OCI-LY3 (cell line): ENCODE results near the gene SMURF2.

Experiments used
- H2AFZ ChIP-seq: fragments of 200-600, 300-600 bp; shearing (Covaris generic); 2 replicates; pipeline ENCODE4 v1.6.0; 2014; ENCODE audit warnings: antibody characterized with exemption, low read depth, low read length
- H3K27ac ChIP-seq: fragments of 200-600, 300-600 bp; sonication (generic); 2 replicates; pipeline ENCODE4 v1.5.1; 2014; ENCODE audit warnings: mild to moderate bottlenecking, low read length, moderate library complexity, mixed read lengths
- H3K27me3 ChIP-seq: fragments of 200-600, 300-600 bp; sonication (generic); 2 replicates; pipeline ENCODE4 v1.6.1; 2014; ENCODE audit warnings: low read depth, low read length, mixed read lengths
- H3K36me3 ChIP-seq: fragments of 200-600, 300-600 bp; sonication (generic); replicated peaks from 2 replicates; pipeline ENCODE3; 2014; ENCODE audit warnings: low read depth, low read length, mixed read lengths
- H3K4me1 ChIP-seq: fragments of 300-600, 200-600 bp; sonication (generic); 2 replicates; pipeline ENCODE4 v1.6.1; 2014; ENCODE audit warnings: low read length, mixed read lengths
- H3K4me2 ChIP-seq: fragments of 200-600, 300-600 bp; sonication (generic); 2 replicates; pipeline ENCODE4 v1.6.1; 2014; ENCODE audit warnings: low read length, mixed read lengths
- H3K4me3 ChIP-seq: fragments of 300-600, 200-600 bp; sonication (generic); 2 replicates; pipeline ENCODE4 v1.5.1; 2014; ENCODE audit warnings: antibody characterized with exemption, mild to moderate bottlenecking, low read length, moderate library complexity
- H3K79me2 ChIP-seq: fragments of 300-600, 200-600 bp; shearing (Covaris generic); 2 replicates; pipeline ENCODE4 v1.6.1; 2014; ENCODE audit warnings: mild to moderate bottlenecking, low read length, mixed read lengths
- H3K9ac ChIP-seq: fragments of 300-600, 200-600 bp; shearing (Covaris generic); 2 replicates; pipeline ENCODE4 v1.6.0; 2014; ENCODE audit warnings: mild to moderate bottlenecking, low read length, moderate library complexity
- H3K9me3 ChIP-seq: fragments of 200-600, 300-600 bp; shearing (Covaris generic); 2 replicates; pipeline ENCODE4 v1.6.1; 2014; ENCODE audit warnings: low read length, mixed read lengths; ENCODE audit not compliant: insufficient read depth
- H4K20me1 ChIP-seq: fragments of 200-600, 300-600 bp; sonication (generic); 2 replicates; pipeline ENCODE4 v1.6.1; 2016; ENCODE audit warnings: low read length, mixed read lengths; ENCODE audit not compliant: insufficient read depth
- EZH2phosphoT487 ChIP-seq: fragments of 200-600 bp; shearing (Covaris generic); IDR thresholded peaks from 2 replicates; pipeline ENCODE4 v1.6.1; 2018; ENCODE audit warnings: antibody characterized with exemption, mixed run types, low read depth
- TF ChIP-seq, protein P1 (sequence below): fragments of 200-600, 300-600 bp; sonication (generic); IDR thresholded peaks from 2 replicates; pipeline ENCODE4 v1.5.1; 2014; ENCODE audit warnings: antibody characterized with exemption, low read length, low read depth

SMURF2 gene

DNA sequence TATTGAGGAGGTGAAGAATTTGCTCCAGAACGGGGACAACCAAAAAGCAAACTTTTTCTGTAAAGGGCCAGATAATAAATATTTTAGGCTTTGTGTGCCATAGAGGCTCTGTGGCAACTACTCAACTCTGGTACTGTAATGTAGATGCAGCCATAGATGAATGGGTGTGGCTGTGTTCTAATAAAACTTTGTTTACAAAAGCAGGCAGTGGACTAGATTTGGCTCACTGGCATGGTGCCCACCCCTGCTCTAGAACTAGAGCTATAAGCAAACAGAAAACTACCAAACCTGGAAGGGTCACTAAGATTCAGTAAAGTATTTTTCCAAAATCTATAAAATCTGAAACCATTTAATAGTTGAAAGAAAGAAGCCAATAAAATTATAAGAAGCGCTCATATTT, 24.6 kb upstream of the SMURF2 start:
- Histone ChIP-seq H3K9me3 (no peaks in the 10 kb centered on the region), H2AFZ (no peak overlapping the region), H3K4me3 (no peak overlapping the region), H4K20me1 (no peaks in the 10 kb centered on the region), H3K27me3 (no peaks in the 10 kb centered on the region), H3K27ac (no peak overlapping the region), H3K36me3 (no peaks in the 10 kb centered on the region), H3K4me1 (no peaks in the 10 kb centered on the region), H3K4me2 (no peak overlapping the region), H3K79me2 (no peaks in the 10 kb centered on the region), H3K9ac (no peak overlapping the region)
- no peak for TF ChIP-seq EZH2phosphoT487
- TF ChIP-seq, protein P1, sequence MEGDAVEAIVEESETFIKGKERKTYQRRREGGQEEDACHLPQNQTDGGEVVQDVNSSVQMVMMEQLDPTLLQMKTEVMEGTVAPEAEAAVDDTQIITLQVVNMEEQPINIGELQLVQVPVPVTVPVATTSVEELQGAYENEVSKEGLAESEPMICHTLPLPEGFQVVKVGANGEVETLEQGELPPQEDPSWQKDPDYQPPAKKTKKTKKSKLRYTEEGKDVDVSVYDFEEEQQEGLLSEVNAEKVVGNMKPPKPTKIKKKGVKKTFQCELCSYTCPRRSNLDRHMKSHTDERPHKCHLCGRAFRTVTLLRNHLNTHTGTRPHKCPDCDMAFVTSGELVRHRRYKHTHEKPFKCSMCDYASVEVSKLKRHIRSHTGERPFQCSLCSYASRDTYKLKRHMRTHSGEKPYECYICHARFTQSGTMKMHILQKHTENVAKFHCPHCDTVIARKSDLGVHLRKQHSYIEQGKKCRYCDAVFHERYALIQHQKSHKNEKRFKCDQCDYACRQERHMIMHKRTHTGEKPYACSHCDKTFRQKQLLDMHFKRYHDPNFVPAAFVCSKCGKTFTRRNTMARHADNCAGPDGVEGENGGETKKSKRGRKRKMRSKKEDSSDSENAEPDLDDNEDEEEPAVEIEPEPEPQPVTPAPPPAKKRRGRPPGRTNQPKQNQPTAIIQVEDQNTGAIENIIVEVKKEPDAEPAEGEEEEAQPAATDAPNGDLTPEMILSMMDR: no peak

DNA sequence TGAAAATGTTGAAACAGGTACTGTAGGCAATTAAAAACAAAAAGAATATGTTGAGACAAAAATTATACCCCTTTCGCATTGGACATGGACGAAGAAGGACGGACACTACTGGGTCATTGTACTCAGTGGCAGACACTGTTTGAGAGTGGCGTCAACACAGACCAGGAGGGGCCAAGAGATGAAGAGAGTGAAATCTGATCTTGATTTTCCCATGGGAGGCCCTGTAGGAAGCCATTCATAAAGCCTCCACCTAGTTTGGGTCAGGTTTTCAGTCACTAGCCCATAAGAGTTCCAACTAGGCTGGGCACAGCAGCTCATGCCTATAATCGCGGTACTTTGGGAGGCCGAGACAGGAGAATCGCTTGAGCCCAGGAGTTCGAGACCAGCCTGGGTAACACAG, 23.6 kb upstream of the SMURF2 start:
- H3K27me3 ChIP-seq: no peaks in the 10 kb centered on the region
- no peak overlapping the region for H3K4me3 ChIP-seq
- no peak for TF ChIP-seq EZH2phosphoT487
- TF ChIP-seq, protein P1: no peak
- no peaks in the 10 kb centered on the region for H3K4me1 ChIP-seq
- H3K79me2 ChIP-seq: no peaks in the 10 kb centered on the region
- no peak overlapping the region for H2AFZ ChIP-seq
- H3K27ac ChIP-seq: no peak overlapping the region
- H3K4me2 ChIP-seq: no peak overlapping the region
- H3K9me3 ChIP-seq: no peaks in the 10 kb centered on the region
- H4K20me1 ChIP-seq: no peaks in the 10 kb centered on the region
- H3K36me3 ChIP-seq: no peaks in the 10 kb centered on the region
- no peak overlapping the region for H3K9ac ChIP-seq

DNA sequence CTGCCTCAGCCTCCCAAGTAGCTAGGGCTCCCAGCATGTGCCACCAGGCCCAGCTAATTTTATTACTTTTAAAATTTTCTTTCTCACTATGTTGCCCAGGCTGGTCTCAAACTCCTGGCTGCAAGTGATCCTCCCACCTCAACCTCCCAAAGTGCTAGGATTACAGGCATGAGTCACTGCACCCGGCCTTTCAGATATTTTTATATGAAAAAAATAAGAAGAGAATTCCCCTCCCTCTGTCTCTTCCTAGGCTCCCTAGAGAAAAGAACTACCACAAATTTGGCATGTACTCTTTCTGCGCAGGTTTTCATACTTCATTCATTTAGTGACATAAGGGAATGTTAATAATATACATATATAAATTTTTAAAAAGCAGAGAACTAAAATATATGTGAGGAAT, 21.7 kb upstream of the SMURF2 start:
- H3K27ac ChIP-seq: no peak overlapping the region
- H3K4me2 ChIP-seq: no peak overlapping the region
- H3K9me3 ChIP-seq: no peaks in the 10 kb centered on the region
- no peak overlapping the region for H3K4me3 ChIP-seq
- no peaks in the 10 kb centered on the region for H3K36me3 ChIP-seq
- H3K79me2 ChIP-seq: no peaks in the 10 kb centered on the region
- H4K20me1 ChIP-seq: no peaks in the 10 kb centered on the region
- no peaks in the 10 kb centered on the region for H3K4me1 ChIP-seq
- no peak for TF ChIP-seq EZH2phosphoT487
- TF ChIP-seq, protein P1: no peak
- no peaks in the 10 kb centered on the region for H3K27me3 ChIP-seq
- H3K9ac ChIP-seq: no peak overlapping the region
- H2AFZ ChIP-seq: no peak overlapping the region

DNA sequence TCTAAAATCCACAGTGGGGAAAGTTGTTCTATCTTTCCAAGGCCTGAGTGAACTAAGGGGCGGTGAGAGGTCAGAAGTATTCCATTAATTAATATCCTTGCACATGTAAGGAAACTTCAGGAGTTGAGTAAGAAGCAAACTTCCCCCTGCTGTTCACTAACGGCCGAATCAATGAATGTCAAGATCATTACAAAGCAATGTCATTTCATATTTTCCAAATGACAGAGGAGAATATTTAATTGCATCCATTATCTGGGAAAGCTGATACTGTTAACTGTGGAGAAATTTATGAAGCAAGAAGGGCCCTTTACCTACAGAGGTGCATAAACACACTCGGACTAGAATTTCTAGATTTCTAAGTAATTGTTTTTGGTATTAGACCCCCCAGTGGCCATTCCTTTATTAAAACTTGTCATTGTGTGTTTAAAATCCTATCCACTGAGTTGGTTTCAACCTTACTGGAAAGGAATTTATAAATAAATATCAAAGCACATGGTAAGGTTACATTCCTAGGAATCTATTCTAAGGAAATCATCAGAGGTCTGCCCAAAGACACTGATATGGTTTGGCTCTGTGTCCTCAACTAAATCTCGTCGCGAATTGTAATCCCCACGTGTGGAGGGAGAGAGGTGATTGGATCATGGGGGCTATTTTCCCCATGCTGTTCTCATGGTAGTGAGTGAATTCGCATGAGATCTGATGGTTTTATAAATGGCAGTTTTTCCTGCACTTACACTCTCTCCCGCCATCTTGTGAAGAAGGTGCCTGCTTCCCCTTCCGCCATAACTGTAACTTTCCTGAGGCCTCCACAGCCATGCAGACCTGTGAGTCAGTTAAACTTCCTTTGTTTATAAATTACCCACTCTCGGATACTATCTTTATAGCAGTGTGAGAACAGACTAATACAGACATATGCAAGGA, 20.4 kb upstream of the SMURF2 start:
- no peaks in the 10 kb centered on the region for H3K79me2 ChIP-seq
- H3K9ac ChIP-seq: no peak overlapping the region
- no peaks in the 10 kb centered on the region for H3K36me3 ChIP-seq
- no peaks in the 10 kb centered on the region for H4K20me1 ChIP-seq
- H3K4me2 ChIP-seq: no peak overlapping the region
- no peaks in the 10 kb centered on the region for H3K27me3 ChIP-seq
- TF ChIP-seq, protein P1: no peak
- no peak for TF ChIP-seq EZH2phosphoT487
- H3K9me3 ChIP-seq: no peaks in the 10 kb centered on the region
- H3K4me1 ChIP-seq: no peaks in the 10 kb centered on the region
- no peak overlapping the region for H2AFZ ChIP-seq
- H3K4me3 ChIP-seq: no peak overlapping the region
- H3K27ac ChIP-seq: no peak overlapping the region
